Omental fat pad (tissue), 4 donors: Measurements from ENCODE around the gene C5orf15. TPM values are rescaled to one million over a fixed set of nuclear protein-coding genes. Genes with fewer than 3 reads are reported as not detected.

ENCODE experiments used
- ATAC-seq: fragments of 150-250 bp; one replicate; pipeline ENCODE4 v1.9.1; 2016; ENCODE audit warnings: mild to moderate bottlenecking, moderate library complexity; ENCODE audit not compliant: low FRiP score
- DNase-seq: peaks from one replicate; pipeline ENCODE4 v3.0.0-alpha.2; 2019; ENCODE audit warnings: low spot score
- CTCF ChIP-seq, 3 donors: fragments of 450-650 bp; IDR thresholded peaks; one replicate each; pipeline ENCODE4 v1.5.1; 2016 to 2017; ENCODE audit warnings: antibody characterized with exemption in 3 of 3, mild to moderate bottlenecking in 3 of 3, moderate library complexity in 2 of 3
- total RNA-seq, 4 donors: library from RNA; depleted of rRNA; stranded (reverse); fragments of >200 nt; gene quantifications; one replicate each; pipeline ENCODE4 v1.1.0, GENCODE V29; 2016

Gene C5orf15
- total RNA-seq, 4 donors from 2014 or later: 31.3 to 53.1 (median 41.2) TPM

GRCh38 chr5:134003817-134004625 lies 35.6 kb upstream of the C5orf15 start:
- no peak for TF ChIP-seq CTCF (IDR thresholded peaks at IDR 0.05)
- DNase-seq (peak; percentile 36), ATAC-seq (peak; percentile 51)

GRCh38 chr5:134003064-134003816 lies 34.8 kb upstream of the C5orf15 start:
- TF ChIP-seq CTCF (IDR thresholded peaks at IDR 0.05): no peak
- ATAC-seq: no peak
- no peak for DNase-seq

GRCh38 chr5:134001938-134002731 lies 33.7 kb upstream of the C5orf15 start:
- DNase-seq (no peak), ATAC-seq (no peak)
- TF ChIP-seq CTCF (IDR thresholded peaks at IDR 0.05): no peak

- no peak for ATAC-seq
- no peak for TF ChIP-seq CTCF (IDR thresholded peaks at IDR 0.05)
- DNase-seq: no peak
Measured at GRCh38 chr5:134000696-134001453, 32.5 kb upstream of the C5orf15 start.

- TF ChIP-seq CTCF (IDR thresholded peaks at IDR 0.05): no peak
- ATAC-seq (no peak), DNase-seq (no peak)
Measured at GRCh38 chr5:134000091-134000511, 31.7 kb upstream of the C5orf15 start.

GRCh38 chr5:133998807-133999206 lies 30.4 kb upstream of the C5orf15 start:
- ATAC-seq (no peak), DNase-seq (no peak)
- no peak for TF ChIP-seq CTCF (IDR thresholded peaks at IDR 0.05)
